HUES6 (cell line): ENCODE results near the gene PRXL2B.

Experiments used
- H3K27ac ChIP-seq: 2 replicates; pipeline ENCODE4 v1.7.0; 2013; ENCODE audit warnings: low read depth, mild to moderate bottlenecking, low read length, inconsistent platforms
- H3K27me3 ChIP-seq: 2 replicates; pipeline ENCODE4 v1.6.1; 2013; ENCODE audit warnings: low read length; ENCODE audit not compliant: control insufficient read depth, insufficient read depth
- H3K36me3 ChIP-seq: 2 replicates; pipeline ENCODE4 v1.6.1; 2013; ENCODE audit warnings: low read length; ENCODE audit not compliant: control insufficient read depth, insufficient read depth
- H3K4me1 ChIP-seq: 2 replicates; pipeline ENCODE4 v1.6.1; 2013; ENCODE audit warnings: low read length; ENCODE audit not compliant: control insufficient read depth, insufficient read depth
- H3K4me3 ChIP-seq: 2 replicates; pipeline ENCODE4 v1.5.1; 2013; ENCODE audit warnings: low read depth, low read length
- H3K9ac ChIP-seq: one replicate; pipeline ENCODE4 v1.6.1; 2013; ENCODE audit warnings: mild to moderate bottlenecking, low read length
- H3K9me3 ChIP-seq: 2 replicates; pipeline ENCODE4 v1.6.1; 2013; ENCODE audit warnings: low read depth, low read length; ENCODE audit not compliant: control insufficient read depth, insufficient read depth

PRXL2B gene

DNA sequence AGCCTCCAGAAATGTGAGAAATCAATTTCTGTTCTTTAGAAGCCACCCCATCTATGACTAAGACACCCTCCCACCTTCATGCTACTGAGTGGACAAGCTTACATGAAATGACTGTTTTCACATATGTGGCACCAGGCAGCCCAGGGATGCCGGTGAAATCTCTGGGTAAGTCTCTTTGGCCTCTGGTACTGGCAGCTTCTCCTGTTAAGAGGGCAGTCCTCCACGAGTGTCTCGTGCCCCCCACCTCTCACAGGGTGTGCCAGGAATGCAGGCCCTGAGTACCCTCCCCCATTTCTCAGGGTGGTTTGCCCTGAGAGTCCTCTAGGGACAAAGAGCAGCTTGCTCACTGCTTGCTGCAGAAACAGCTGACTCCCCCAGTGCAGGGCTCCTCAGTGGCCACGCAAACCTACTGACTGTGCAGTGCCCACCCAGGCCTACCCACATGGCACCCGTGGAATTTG lies 3.2 kb upstream of the PRXL2B start:
- no peak overlapping the region for H3K27ac ChIP-seq
- H3K36me3 ChIP-seq: no peaks in the 10 kb centered on the region
- peaks cover 24% of the 10 kb centered on the region for H3K4me1 ChIP-seq
- no peaks in the 10 kb centered on the region for H3K27me3 ChIP-seq
- H3K9ac ChIP-seq: no peak overlapping the region
- H3K4me3 ChIP-seq: no peak overlapping the region
- no peaks in the 10 kb centered on the region for H3K9me3 ChIP-seq

- Histone ChIP-seq H3K9ac (peak overlapping the region; percentile 10), H3K4me1 (peaks cover 21% of the 10 kb centered on the region), H3K36me3 (peaks cover 4% of the 10 kb centered on the region; the same call in 1 of the 2 replicates), H3K27me3 (no peaks in the 10 kb centered on the region), H3K9me3 (no peaks in the 10 kb centered on the region), H3K27ac (no peak overlapping the region), H3K4me3 (peak overlapping the region; percentile 13; the same call in 1 of the 2 replicates)
Measured at GRCh38 chr1:2583871-2584351, 2.7 kb upstream of the PRXL2B start.

DNA sequence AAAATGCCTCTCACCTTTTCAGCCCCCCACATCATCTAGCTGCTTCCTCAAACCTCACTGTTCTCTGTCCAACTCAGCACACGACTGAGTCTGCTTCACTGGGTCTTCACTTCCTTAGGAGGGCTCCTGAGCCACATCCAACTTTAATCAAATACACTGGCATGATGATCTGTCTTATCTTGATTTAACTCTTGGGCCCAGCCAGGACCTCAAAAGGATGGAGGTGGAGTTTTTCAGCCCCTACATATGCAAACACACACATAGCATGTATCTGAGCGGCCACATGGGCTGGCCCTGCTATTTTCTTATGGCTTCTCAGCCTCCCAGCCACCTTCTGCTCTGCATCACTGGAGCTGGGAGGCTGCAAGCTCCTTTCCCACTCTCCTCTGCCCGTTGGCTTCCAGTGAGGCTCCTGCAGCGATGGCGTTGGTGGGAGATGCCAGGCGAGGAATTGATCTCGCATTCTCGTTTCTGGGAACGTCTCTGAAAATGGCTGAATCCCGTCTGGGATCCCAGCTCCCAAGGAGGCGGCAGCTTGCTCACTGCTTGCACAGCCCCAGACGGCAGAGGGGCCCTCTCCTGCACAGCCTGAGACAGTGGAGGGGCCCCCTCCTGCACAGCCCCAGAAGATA lies 1.8 kb upstream of the PRXL2B start:
- H3K4me1 ChIP-seq: peaks cover 21% of the 10 kb centered on the region
- H3K27ac ChIP-seq: no peak overlapping the region
- H3K9ac ChIP-seq: no peak overlapping the region
- no peaks in the 10 kb centered on the region for H3K27me3 ChIP-seq
- no peaks in the 10 kb centered on the region for H3K9me3 ChIP-seq
- H3K4me3 ChIP-seq: peak overlapping the region; percentile 82
- H3K36me3 ChIP-seq: peaks cover 12% of the 10 kb centered on the region

DNA sequence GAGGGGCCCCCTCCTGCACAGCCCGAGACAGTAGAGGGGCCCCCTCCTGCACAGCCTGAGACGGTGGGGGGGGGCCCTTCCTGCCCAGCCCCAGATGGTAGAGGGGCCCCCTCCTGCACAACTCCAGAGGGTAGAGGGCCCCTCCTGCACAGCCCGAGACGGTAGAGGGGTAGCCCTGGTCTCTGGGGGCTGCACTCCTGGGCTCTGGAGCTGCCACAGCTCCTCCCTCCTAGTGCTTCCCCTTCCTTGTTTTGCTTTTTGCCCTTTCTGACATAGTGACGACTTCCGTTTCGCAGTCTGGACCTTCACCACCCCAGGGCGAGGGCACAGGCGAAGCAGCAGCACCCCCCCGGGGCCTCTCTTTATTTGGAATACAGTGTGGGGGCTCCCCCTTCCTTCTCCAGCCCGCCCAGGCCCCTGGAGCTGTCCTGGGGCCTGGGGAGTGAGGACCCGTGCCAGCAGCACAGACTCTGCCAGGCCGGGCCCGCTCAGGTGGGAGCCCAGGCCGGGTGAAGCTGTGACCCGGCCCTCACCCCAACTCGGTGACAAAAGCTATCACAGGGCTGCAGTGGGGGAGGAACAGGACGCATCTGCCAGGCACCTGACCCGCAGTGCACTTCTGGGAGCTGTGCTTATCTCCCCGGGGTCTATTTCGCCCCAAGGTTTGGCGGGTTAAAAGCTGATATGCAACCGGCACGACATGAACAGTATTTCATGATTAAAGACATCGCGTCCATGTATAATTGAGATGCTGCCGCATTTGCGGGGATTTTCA lies 1.1 kb upstream of the PRXL2B start:
- Histone ChIP-seq H3K4me3 (peak overlapping the region; percentile 82), H3K4me1 (peaks cover 21% of the 10 kb centered on the region), H3K27me3 (no peaks in the 10 kb centered on the region), H3K9me3 (no peaks in the 10 kb centered on the region), H3K36me3 (peaks cover 12% of the 10 kb centered on the region), H3K9ac (peak overlapping the region; percentile 87), H3K27ac (peak overlapping the region; percentile 57; the same call in 1 of the 2 replicates)

DNA sequence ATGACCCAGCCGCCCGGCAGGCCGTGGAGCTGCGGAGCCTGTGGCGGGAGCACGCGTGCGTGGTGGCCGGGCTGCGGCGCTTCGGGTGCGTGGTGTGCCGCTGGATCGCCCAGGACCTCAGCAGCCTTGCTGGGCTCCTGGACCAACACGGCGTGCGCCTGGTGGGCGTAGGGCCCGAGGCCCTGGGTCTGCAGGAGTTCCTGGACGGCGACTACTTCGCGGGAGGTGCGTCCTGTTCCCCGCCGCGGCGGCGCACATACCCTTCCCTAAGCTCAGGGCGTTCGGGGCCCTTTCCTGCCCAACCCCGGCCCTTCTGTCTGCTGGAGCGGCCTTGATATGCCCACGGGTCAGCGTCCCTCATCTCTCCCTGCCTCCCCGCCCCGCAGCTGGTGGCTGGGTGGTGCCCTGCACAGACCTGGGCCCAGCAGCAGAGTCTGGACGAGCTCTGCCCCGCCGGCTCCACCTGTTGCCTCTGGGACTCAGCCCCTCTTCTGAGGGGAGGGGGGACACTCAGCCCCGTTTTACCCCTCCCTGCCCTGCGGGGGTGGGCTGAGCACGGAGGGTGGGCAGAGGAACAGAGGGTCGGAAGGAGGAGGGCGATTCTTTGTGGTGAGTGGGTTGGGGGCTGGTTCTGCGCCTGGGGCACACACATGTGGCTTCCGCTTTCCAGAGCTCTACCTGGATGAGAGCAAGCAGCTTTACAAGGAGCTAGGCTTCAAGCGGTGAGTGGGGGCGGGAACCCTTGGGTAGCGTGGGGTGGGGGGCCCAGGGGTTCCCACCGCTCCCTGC lies 688 bp downstream of the PRXL2B start:
- peaks cover 21% of the 10 kb centered on the region for H3K4me1 ChIP-seq
- H3K36me3 ChIP-seq: peaks cover 12% of the 10 kb centered on the region
- H3K9me3 ChIP-seq: peaks cover 6% of the 10 kb centered on the region; the same call in 1 of the 2 replicates
- peak overlapping the region; percentile 82 for H3K4me3 ChIP-seq
- no peaks in the 10 kb centered on the region for H3K27me3 ChIP-seq
- peak overlapping the region; percentile 74 for H3K9ac ChIP-seq
- H3K27ac ChIP-seq: no peak overlapping the region

DNA sequence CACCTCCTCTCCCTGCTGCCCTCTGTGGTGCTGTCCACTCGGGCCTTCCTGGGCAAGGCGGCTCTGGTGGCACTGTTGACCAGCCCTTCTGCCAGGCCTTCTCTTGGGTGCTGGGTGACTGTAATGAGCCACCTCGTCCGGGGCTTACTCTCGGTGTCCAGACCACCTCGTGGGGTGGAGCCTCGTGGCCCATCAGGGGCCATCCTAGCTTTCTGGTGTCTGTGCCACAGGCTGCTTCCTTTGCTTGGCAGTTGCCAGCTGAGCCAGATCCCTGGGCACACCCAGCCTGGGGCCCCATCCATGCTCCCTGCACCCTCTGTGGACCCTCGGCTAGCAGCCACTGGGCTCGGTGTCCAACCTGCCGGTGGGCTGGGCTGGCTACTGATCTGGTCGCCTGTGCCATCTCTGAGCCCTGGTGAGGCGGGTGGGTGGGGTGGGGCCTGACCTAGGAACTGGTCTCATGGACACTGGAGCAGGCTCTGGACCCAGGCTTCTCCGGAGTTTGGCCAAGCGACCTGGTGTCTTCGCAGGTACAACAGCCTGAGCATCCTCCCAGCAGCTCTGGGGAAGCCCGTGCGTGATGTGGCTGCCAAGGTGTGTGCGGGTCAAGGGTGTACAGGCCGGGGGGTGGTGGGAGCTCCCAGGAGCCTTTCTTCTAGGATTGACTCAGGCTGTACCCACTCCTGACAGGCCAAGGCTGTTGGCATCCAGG lies 1.4 kb downstream of the PRXL2B start:
- peak overlapping the region; percentile 82 for H3K4me3 ChIP-seq
- H3K36me3 ChIP-seq: peaks cover 12% of the 10 kb centered on the region
- no peak overlapping the region for H3K27ac ChIP-seq
- peaks cover 21% of the 10 kb centered on the region for H3K4me1 ChIP-seq
- H3K9me3 ChIP-seq: peaks cover 6% of the 10 kb centered on the region; the same call in 1 of the 2 replicates
- no peaks in the 10 kb centered on the region for H3K27me3 ChIP-seq
- H3K9ac ChIP-seq: no peak overlapping the region

- H3K9ac ChIP-seq: no peak overlapping the region
- no peak overlapping the region for H3K4me3 ChIP-seq
- H3K27ac ChIP-seq: no peak overlapping the region
- peaks cover 12% of the 10 kb centered on the region for H3K36me3 ChIP-seq
- peaks cover 15% of the 10 kb centered on the region for H3K4me1 ChIP-seq
- H3K27me3 ChIP-seq: no peaks in the 10 kb centered on the region
- peaks cover 6% of the 10 kb centered on the region; the same call in 1 of the 2 replicates for H3K9me3 ChIP-seq
Measured at GRCh38 chr1:2588661-2589430, 2.3 kb downstream of the PRXL2B start.

- Histone ChIP-seq H3K27ac (no peak overlapping the region), H3K4me1 (peaks cover 12% of the 10 kb centered on the region; the same call in 1 of the 2 replicates), H3K9ac (no peak overlapping the region), H3K4me3 (no peak overlapping the region), H3K9me3 (peaks cover 6% of the 10 kb centered on the region; the same call in 1 of the 2 replicates), H3K36me3 (peaks cover 12% of the 10 kb centered on the region), H3K27me3 (no peaks in the 10 kb centered on the region)
Measured at GRCh38 chr1:2589431-2590232, 3.1 kb downstream of the PRXL2B start.

GRCh38 chr1:2590233-2591141 lies 3.9 kb downstream of the PRXL2B start:
- Histone ChIP-seq H3K4me3 (no peak overlapping the region), H3K9ac (no peak overlapping the region), H3K9me3 (peaks cover 6% of the 10 kb centered on the region; the same call in 1 of the 2 replicates), H3K27me3 (no peaks in the 10 kb centered on the region), H3K36me3 (peaks cover 12% of the 10 kb centered on the region), H3K27ac (no peak overlapping the region), H3K4me1 (peaks cover 7% of the 10 kb centered on the region; the same call in 1 of the 2 replicates)
